H9 (cell line): ENCODE data around the gene CDKAL1. TPM values are rescaled to one million over a fixed set of nuclear protein-coding genes. Genes with fewer than 3 reads are reported as not detected.

Source experiments
- DNase-seq: peaks from one replicate; pipeline ENCODE4 v3.0.0-alpha.2; 2017
- H2AFZ ChIP-seq: one replicate; pipeline ENCODE4 v1.6.1; 2013; ENCODE audit warnings: mild to moderate bottlenecking, low read length, control low read depth, moderate library complexity
- H2AK5ac ChIP-seq: 2 replicates; pipeline ENCODE4 v1.6.1; 2013; ENCODE audit warnings: low read length, control low read depth, mixed read lengths; ENCODE audit not compliant: insufficient read length
- H2BK120ac ChIP-seq: one replicate; pipeline ENCODE4 v1.6.1; 2013; ENCODE audit warnings: low read depth, mild to moderate bottlenecking, low read length, control low read depth, inconsistent platforms; ENCODE audit not compliant: poor library complexity, severe bottlenecking
- H2BK12ac ChIP-seq: 2 replicates; pipeline ENCODE4 v1.6.1; 2013; ENCODE audit warnings: low read length, control low read depth, mixed read lengths, low read depth; ENCODE audit not compliant: insufficient read length
- H2BK15ac ChIP-seq: 2 replicates; pipeline ENCODE4 v1.6.1; 2013; ENCODE audit warnings: low read depth, low read length, control low read depth
- H2BK20ac ChIP-seq: one replicate; pipeline ENCODE4 v1.6.1; 2013; ENCODE audit warnings: low read depth, mild to moderate bottlenecking, low read length, control low read depth, inconsistent platforms; ENCODE audit not compliant: poor library complexity, severe bottlenecking
- H2BK5ac ChIP-seq: 2 replicates; pipeline ENCODE4 v1.6.1; 2013; ENCODE audit warnings: low read length, control low read depth, mixed read lengths; ENCODE audit not compliant: insufficient read length
- H3K14ac ChIP-seq: 2 replicates; pipeline ENCODE4 v1.6.1; 2013; ENCODE audit warnings: low read length, control low read depth; ENCODE audit not compliant: insufficient read depth
- H3K18ac ChIP-seq: 2 replicates; pipeline ENCODE4 v1.6.1; 2013; ENCODE audit warnings: low read depth, mild to moderate bottlenecking, mixed read lengths, low read length, control low read depth; ENCODE audit not compliant: insufficient read length
- H3K23ac ChIP-seq: 2 replicates; pipeline ENCODE4 v1.6.1; 2013; ENCODE audit warnings: low read length, control low read depth, mixed read lengths, low read depth; ENCODE audit not compliant: insufficient read length
- H3K23me2 ChIP-seq: 2 replicates; pipeline ENCODE4 v1.6.1; 2013; ENCODE audit warnings: low read depth, mild to moderate bottlenecking, mixed read lengths, low read length, control low read depth; ENCODE audit not compliant: insufficient read length, poor library complexity, severe bottlenecking
- H3K27ac ChIP-seq: 2 replicates; pipeline ENCODE4 v1.5.1; 2013; ENCODE audit warnings: low read length, control low read depth, mixed read lengths, low read depth; ENCODE audit not compliant: insufficient read length
- H3K27me3 ChIP-seq: 2 replicates; pipeline ENCODE4 v1.6.1; 2013; ENCODE audit warnings: low read length, control low read depth, inconsistent platforms; ENCODE audit not compliant: insufficient read depth
- H3K4ac ChIP-seq: 2 replicates; pipeline ENCODE4 v1.6.1; 2013; ENCODE audit warnings: low read depth, mild to moderate bottlenecking, control low read depth, inconsistent platforms, low read length, moderate library complexity
- H3K4me1 ChIP-seq: 2 replicates; pipeline ENCODE4 v1.6.1; 2013; ENCODE audit warnings: low read length, control low read depth, inconsistent platforms; ENCODE audit not compliant: insufficient read depth
- H3K4me2 ChIP-seq: 2 replicates; pipeline ENCODE4 v1.6.1; 2013; ENCODE audit warnings: low read length, control low read depth, mixed read lengths; ENCODE audit not compliant: insufficient read length, insufficient read depth
- H3K56ac ChIP-seq: 2 replicates; pipeline ENCODE4 v1.6.1; 2013; ENCODE audit warnings: low read depth, mild to moderate bottlenecking, mixed read lengths, low read length, control low read depth; ENCODE audit not compliant: insufficient read length
- H3K79me1 ChIP-seq: 2 replicates; pipeline ENCODE4 v1.6.1; 2013; ENCODE audit warnings: low read depth, mild to moderate bottlenecking, moderate library complexity, low read length, control low read depth, inconsistent platforms; ENCODE audit not compliant: insufficient read depth, poor library complexity, severe bottlenecking
- H3K79me2 ChIP-seq: 2 replicates; pipeline ENCODE4 v1.6.1; 2013; ENCODE audit warnings: low read length, control low read depth, inconsistent platforms; ENCODE audit not compliant: insufficient read depth
- H3K9ac ChIP-seq: 2 replicates; pipeline ENCODE4 v1.6.1; 2013; ENCODE audit warnings: low read length, control low read depth, mixed read lengths; ENCODE audit not compliant: insufficient read length; ENCODE audit errors: extremely low read depth
- H3K9me3 ChIP-seq: one replicate; pipeline ENCODE4 v1.6.1; 2013; ENCODE audit warnings: low read depth, low read length, inconsistent platforms; ENCODE audit not compliant: control insufficient read depth
- H3T11ph ChIP-seq: one replicate; pipeline ENCODE4 v1.6.1; 2013; ENCODE audit warnings: mild to moderate bottlenecking, low read length, control low read depth, inconsistent platforms
- H4K20me1 ChIP-seq: one replicate; pipeline ENCODE4 v1.6.1; 2013; ENCODE audit not compliant: control insufficient read depth, insufficient read length, insufficient read depth
- H4K5ac ChIP-seq: 2 replicates; pipeline ENCODE4 v1.6.1; 2013; ENCODE audit warnings: low read depth, mild to moderate bottlenecking, mixed read lengths, low read length, control low read depth; ENCODE audit not compliant: insufficient read length
- H4K8ac ChIP-seq: replicated peaks from 2 replicates; pipeline ENCODE4 v1.6.1; 2013; ENCODE audit warnings: low read length, control low read depth, mixed read lengths, low read depth; ENCODE audit not compliant: insufficient read length
- H4K91ac ChIP-seq: 2 replicates; pipeline ENCODE4 v1.6.1; 2013; ENCODE audit warnings: low read depth, mild to moderate bottlenecking, moderate library complexity, mixed read lengths, low read length, control low read depth; ENCODE audit not compliant: insufficient read length
- H3K27ac Mint-ChIP-seq, 3 experiments: 2 replicates in 2 of 3; 3 replicates in 1 of 3; pipeline ENCODE4 v1.8.0; 2020 to 2021; ENCODE audit warnings: mixed read lengths in 3 of 3, mild to moderate bottlenecking in 1 of 3, moderate library complexity in 1 of 3
- H3K27me3 Mint-ChIP-seq: 2 replicates; pipeline ENCODE4 v1.8.0; 2021; ENCODE audit warnings: low read depth, mild to moderate bottlenecking, moderate library complexity, mixed read lengths
- H3K36me3 Mint-ChIP-seq, 3 experiments: 2 replicates in 2 of 3; 3 replicates in 1 of 3; pipeline ENCODE4 v1.8.0; 2020 to 2021; ENCODE audit warnings: low read depth in 3 of 3, mixed read lengths in 3 of 3; ENCODE audit not compliant: insufficient read depth in 1 of 3
- H3K4me1 Mint-ChIP-seq, 2 experiments: 2 replicates each; pipeline ENCODE4 v1.8.0; 2020; ENCODE audit warnings: mixed read lengths in 2 of 2
- H3K4me3 Mint-ChIP-seq, 2 experiments: 2 replicates in 1 of 2; 3 replicates in 1 of 2; pipeline ENCODE4 v1.8.0; 2020 to 2021; ENCODE audit warnings: mild to moderate bottlenecking in 2 of 2, mixed read lengths in 2 of 2, moderate library complexity in 1 of 2
- H3K9me3 Mint-ChIP-seq, 2 experiments: 2 replicates in 1 of 2; 3 replicates in 1 of 2; pipeline ENCODE4 v1.8.0; 2020; ENCODE audit warnings: mild to moderate bottlenecking in 2 of 2, mixed read lengths in 2 of 2, moderate library complexity in 1 of 2
- CTCF ChIP-seq: fragments of 200-600 bp; sonication (generic); conservative IDR thresholded peaks from 3 replicates; pipeline ENCODE4 v1.8.0; 2021; ENCODE audit warnings: antibody characterized with exemption, mild to moderate bottlenecking
- WGBS: extraction: QIAGEN DNeasy Blood & Tissue Kit; methylation state at CpG from one replicate; pipeline ENCODE4 v1.1.7; 2013; ENCODE audit warnings: missing lambda C conversion rate, low lambda C conversion rate, mixed read lengths; ENCODE audit not compliant: insufficient read length; ENCODE audit errors: extremely low coverage; 5-methylcytosine and 5-hydroxymethylcytosine counted together
- total RNA-seq: library from RNA; stranded (reverse); gene quantifications from 2 replicates; pipeline ENCODE4 v1.2.1, GENCODE V29; 2021

The CDKAL1 gene
- total RNA-seq, 1 experiment from 2014 or later: 23.0 TPM

- H2BK20ac ChIP-seq: no peak overlapping the region
- no peaks in the 10 kb centered on the region for H3K9me3 Mint-ChIP-seq
- H2BK5ac ChIP-seq: no peak overlapping the region
- no peak overlapping the region for H2AK5ac ChIP-seq
- H3K9ac ChIP-seq: no peak overlapping the region
- no peak for TF ChIP-seq CTCF
- H3K27me3 Mint-ChIP-seq: no peaks in the 10 kb centered on the region
- H3K14ac ChIP-seq: no peak overlapping the region
- no peaks in the 10 kb centered on the region for H3K27me3 ChIP-seq
- no peak overlapping the region for H3T11ph ChIP-seq
- no peak overlapping the region for H3K23ac ChIP-seq
- no peak overlapping the region for H3K56ac ChIP-seq
- H2BK120ac ChIP-seq: no peak overlapping the region
- H3K27ac ChIP-seq: no peak overlapping the region
- H4K8ac ChIP-seq: no peak overlapping the region
- no peak overlapping the region for H3K18ac ChIP-seq
- no peak overlapping the region for H2AFZ ChIP-seq
- H4K20me1 ChIP-seq: no peaks in the 10 kb centered on the region
- H2BK15ac ChIP-seq: no peak overlapping the region
- peaks cover under 1 to 7% (median 3%) of the 10 kb centered on the region in 3 experiments; a peak in 5 of 7 replicates for H3K36me3 Mint-ChIP-seq
- no peak overlapping the region for H4K91ac ChIP-seq
- no peak overlapping the region for H3K4me2 ChIP-seq
- H4K5ac ChIP-seq: no peak overlapping the region
- peaks cover 2% of the 10 kb centered on the region; the same call in 1 of the 2 replicates for H3K4me1 ChIP-seq
- no peaks in the 10 kb centered on the region for H3K9me3 ChIP-seq
- peaks cover 4 to 7% of the 10 kb centered on the region in 2 experiments; a peak in 1 of 4 replicates for H3K4me1 Mint-ChIP-seq
- no peaks in the 10 kb centered on the region for H3K79me1 ChIP-seq
- H2BK12ac ChIP-seq: no peak overlapping the region
- no CpG with 5 or more reads among the region's 4 CpGs for WGBS
- H3K23me2 ChIP-seq: no peaks in the 10 kb centered on the region
- DNase-seq: no peak
- no peaks in the 10 kb centered on the region for H3K79me2 ChIP-seq
- H3K4ac ChIP-seq: no peak overlapping the region
- H3K4me3 Mint-ChIP-seq: no peak overlapping the region
- H3K27ac Mint-ChIP-seq: no peak overlapping the region
These were observed 266.4 kb downstream of the CDKAL1 start for GRCh38 chr6:20800653-20801052.
